Activated T-cell treated with anti-CD3 and anti-CD28 coated beads, Interleukin-2, amount 50 U/mL, for 4 hours (primary cell): Measurements from ENCODE around the gene RASGRP1. TPM values are rescaled to one million over a fixed set of nuclear protein-coding genes. Genes with fewer than 3 reads are reported as not detected.
"Not testable (repeated sequence)": the region's sequence is repeated elsewhere in the genome, so short reads cannot be mapped to it uniquely, and the experiment has no call there.

Experiments used
- ATAC-seq, 2 donors: fragments of 200-7000 bp; cut with Tn5 transposase; one replicate each; pipeline ENCODE4 v1.10.0; 2021
- DNase-seq: peaks from one replicate; pipeline ENCODE4 v3.0.0-alpha.2; 2020
- H3K27me3 Mint-ChIP-seq: one replicate; pipeline ENCODE4 v1.8.0; 2021; ENCODE audit warnings: low read depth, mixed read lengths
- H3K36me3 Mint-ChIP-seq: one replicate; pipeline ENCODE4 v1.8.0; 2022; ENCODE audit warnings: mixed read lengths; ENCODE audit not compliant: insufficient read depth
- H3K4me1 Mint-ChIP-seq: one replicate; pipeline ENCODE4 v1.8.0; 2021; ENCODE audit warnings: low read depth, mixed read lengths
- H3K4me3 Mint-ChIP-seq: one replicate; pipeline ENCODE4 v1.8.0; 2021; ENCODE audit warnings: mild to moderate bottlenecking, moderate library complexity, mixed read lengths
- H3K9me3 Mint-ChIP-seq: one replicate; pipeline ENCODE4 v1.8.0; 2021; ENCODE audit warnings: mixed read lengths
- total RNA-seq, 3 donors: library from RNA; stranded (reverse); gene quantifications; one replicate each; pipeline ENCODE4 v1.2.1, GENCODE V29; 2021

Gene RASGRP1
- total RNA-seq, 3 donors from 2014 or later: 36.9 to 55.5 (median 47.6) TPM

DNA sequence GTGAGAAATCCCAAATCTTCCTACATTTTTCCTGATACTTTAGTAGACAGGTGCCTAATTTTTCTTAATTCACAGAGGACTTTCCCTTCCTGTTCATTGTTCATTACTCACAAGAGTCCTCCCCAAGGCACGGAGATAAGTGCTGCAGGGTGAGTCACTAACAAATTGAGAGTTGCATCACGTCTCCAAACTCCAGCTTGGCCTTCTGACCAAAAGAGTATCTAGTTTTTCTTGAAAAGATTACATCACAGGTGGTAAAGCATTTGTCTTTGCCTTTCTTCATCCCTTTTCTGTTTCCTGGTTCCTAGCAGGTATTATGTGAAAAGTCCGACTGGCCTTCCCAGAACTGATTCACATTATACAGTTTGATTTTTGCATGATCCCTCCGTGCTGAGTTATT, 24.9 kb upstream of the RASGRP1 start:
- no peak for DNase-seq
- ATAC-seq: peak; percentile 34 to 48
- Mint-ChIP-seq H3K4me3 (no peak overlapping the region), H3K27me3 (no peaks in the 10 kb centered on the region), H3K9me3 (no peaks in the 10 kb centered on the region), H3K36me3 (no peaks in the 10 kb centered on the region), H3K4me1 (peaks cover 32% of the 10 kb centered on the region)

DNA sequence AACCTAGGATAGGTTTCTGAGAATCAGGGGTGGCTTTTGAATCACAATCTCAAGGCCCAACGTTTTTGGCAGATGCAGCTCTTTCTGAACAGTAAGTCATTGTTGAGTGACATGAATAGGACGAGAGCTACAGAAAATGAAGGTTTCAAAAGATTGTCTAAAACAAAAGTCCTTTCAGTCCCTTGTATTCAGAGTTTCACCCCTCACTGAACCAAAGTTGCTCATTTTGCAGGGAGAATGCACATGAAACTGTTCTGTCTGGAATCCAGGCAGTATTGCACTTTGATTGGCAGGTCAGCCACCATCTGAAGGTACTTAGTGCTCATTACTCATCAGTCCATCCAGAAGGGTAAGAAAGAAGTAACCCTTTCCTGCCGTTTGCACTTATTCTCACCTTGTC, 24.1 kb upstream of the RASGRP1 start:
- no peaks in the 10 kb centered on the region for H3K9me3 Mint-ChIP-seq
- no peak overlapping the region for H3K4me3 Mint-ChIP-seq
- no peaks in the 10 kb centered on the region for H3K27me3 Mint-ChIP-seq
- H3K36me3 Mint-ChIP-seq: no peaks in the 10 kb centered on the region
- DNase-seq: no peak
- H3K4me1 Mint-ChIP-seq: peaks cover 32% of the 10 kb centered on the region
- no peak for ATAC-seq

DNA sequence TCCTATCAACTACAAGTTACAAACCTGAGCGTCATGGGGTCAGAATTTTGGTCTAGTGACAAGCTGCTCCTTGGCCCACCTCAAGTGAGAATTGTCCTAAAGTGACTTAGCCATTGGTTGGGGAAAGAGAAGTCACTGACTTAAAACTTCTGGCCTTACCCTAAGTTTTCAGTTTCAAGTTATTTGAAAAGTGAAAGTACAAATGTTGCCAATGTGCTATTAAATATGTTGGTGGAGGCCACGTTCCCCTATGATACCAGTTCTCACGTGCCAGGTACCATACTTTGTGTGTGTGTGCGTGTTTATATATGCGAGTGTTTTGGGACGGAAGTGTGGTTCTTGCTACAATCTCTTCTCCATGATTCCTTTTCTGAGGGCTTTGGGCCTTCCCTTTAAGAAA, 22.6 kb upstream of the RASGRP1 start:
- no peak for DNase-seq
- ATAC-seq: peak; percentile 59 to 67
- no peak overlapping the region for H3K4me3 Mint-ChIP-seq

DNA sequence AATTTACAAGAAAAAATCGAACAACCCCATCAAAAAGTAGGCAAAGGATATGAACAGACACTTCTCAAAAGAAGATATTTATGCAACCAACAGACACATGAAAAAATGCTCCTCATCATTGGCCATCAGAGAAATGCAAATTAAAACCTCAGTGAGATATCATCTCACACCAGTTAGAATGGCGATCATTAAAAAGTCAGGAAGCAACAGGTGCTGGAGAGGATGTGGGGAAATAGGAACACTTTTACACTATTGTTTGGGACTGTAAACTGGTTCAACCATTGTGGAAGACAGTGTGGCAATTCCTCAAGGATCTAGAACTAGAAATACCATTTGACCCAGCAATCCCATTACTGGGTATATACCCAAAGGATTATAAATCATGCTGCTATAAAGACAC, 21.4 kb upstream of the RASGRP1 start:
- H3K4me3 Mint-ChIP-seq, DNase-seq, H3K27me3 Mint-ChIP-seq, H3K36me3 Mint-ChIP-seq, ATAC-seq, H3K9me3 Mint-ChIP-seq: not testable (repeated sequence)
- peaks cover 32% of the 10 kb centered on the region for H3K4me1 Mint-ChIP-seq

More for the DNA sequence above, 22.6 kb upstream of the RASGRP1 start:
- no peaks in the 10 kb centered on the region for H3K9me3 Mint-ChIP-seq
- peaks cover under 1% of the 10 kb centered on the region for H3K36me3 Mint-ChIP-seq
- H3K4me1 Mint-ChIP-seq: peaks cover 32% of the 10 kb centered on the region
- H3K27me3 Mint-ChIP-seq: no peaks in the 10 kb centered on the region

DNA sequence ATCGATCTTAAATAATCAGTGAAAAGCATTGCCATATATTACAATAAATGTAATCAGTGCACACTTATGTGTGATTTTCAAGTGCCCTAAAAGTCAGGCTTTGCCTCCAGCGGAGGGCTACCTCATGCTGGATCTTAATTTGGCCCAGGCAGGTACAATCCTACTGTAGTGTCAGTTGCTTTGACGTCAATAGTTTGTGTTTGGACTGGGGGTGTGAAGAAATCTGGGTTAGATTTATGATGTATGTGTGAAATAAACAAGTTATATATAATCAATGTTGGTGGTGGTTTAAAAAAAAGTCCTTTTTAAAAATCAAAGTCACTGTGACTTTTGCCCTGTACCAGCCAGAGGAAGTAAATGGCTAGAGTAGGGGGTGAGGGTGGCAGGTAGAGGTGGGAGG, 14.0 kb upstream of the RASGRP1 start:
- Mint-ChIP-seq H3K4me3 (no peak overlapping the region), H3K27me3 (no peaks in the 10 kb centered on the region), H3K4me1 (peaks cover 32% of the 10 kb centered on the region), H3K36me3 (peaks cover 5% of the 10 kb centered on the region), H3K9me3 (peaks cover 6% of the 10 kb centered on the region)
- DNase-seq (no peak), ATAC-seq (no peak)

DNA sequence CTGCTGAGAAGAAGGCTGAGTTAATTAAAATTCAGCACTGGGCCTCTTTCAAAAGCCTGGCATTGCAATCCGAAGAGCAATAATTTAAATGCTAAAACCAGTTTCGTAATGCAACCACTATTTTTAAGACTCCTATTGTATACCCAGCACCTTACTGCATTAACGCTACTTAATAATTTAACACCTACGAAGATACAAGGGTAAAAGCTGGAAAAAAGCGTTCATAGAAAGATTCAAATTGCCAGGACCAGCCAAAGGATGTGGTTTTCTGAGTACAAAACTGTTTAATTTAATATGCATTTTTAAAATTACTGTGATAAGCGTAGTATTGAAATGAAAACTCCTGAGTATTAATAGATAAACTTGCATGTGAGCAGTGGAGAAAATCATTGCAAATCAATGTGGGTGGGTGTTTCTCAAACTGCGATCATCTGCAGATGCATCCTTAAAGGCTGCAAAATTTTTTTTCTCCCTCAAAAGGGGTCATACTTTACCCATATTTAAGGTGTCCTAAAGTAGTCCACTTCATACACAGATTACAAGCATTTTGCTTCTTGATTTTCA, 12.9 kb upstream of the RASGRP1 start:
- peaks cover 6% of the 10 kb centered on the region for H3K9me3 Mint-ChIP-seq
- no peaks in the 10 kb centered on the region for H3K27me3 Mint-ChIP-seq
- DNase-seq (no peak), ATAC-seq (peak; percentile 34 to 59)
- peak overlapping the region; percentile 8 for H3K4me3 Mint-ChIP-seq
- H3K4me1 Mint-ChIP-seq: peaks cover 32% of the 10 kb centered on the region
- H3K36me3 Mint-ChIP-seq: peaks cover 5% of the 10 kb centered on the region

DNA sequence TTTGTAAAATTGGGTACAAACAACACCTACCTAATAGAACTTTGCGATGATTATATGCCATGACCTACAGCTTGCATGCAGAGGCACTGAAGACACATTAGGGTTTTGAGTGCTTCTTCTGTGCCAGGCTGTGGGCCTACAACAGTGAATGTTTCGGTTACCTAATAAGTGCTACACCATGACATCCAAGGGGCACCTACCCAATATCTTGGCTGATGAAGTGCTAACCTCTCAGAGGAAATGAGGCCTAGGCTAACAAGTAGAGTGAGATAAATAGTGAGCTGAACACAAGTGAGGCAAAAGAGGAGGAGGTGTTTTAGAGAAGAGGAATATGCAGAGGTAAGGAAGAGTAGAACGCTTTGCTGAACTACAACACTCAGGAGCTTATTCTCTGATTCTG, 12.2 kb upstream of the RASGRP1 start:
- Mint-ChIP-seq H3K36me3 (peaks cover under 1% of the 10 kb centered on the region), H3K4me3 (no peak overlapping the region), H3K9me3 (peaks cover 5% of the 10 kb centered on the region), H3K27me3 (no peaks in the 10 kb centered on the region), H3K4me1 (peaks cover 32% of the 10 kb centered on the region)
- no peak for DNase-seq
- no peak for ATAC-seq

DNA sequence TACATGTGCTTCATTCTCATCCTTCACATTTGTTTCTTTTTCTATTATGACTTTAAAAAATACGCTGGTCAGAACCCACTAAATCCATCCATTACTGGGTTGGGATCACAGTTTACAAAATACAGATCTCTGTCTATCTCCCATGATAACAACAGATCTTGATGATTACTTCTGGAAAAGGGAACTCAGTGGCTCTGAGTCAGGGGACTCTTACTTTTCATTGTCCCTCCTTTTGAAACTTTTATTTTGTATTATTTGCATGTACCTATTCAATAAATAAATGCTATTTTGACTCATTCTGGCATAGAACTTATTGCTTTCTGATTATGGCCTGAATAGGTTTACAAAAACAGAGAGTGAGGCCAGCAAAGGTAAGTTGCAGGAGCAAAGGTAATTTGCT, 11.6 kb upstream of the RASGRP1 start:
- H3K27me3 Mint-ChIP-seq: no peaks in the 10 kb centered on the region
- ATAC-seq (no peak), DNase-seq (no peak)
- H3K9me3 Mint-ChIP-seq: peaks cover 3% of the 10 kb centered on the region
- no peak overlapping the region for H3K4me3 Mint-ChIP-seq
- H3K4me1 Mint-ChIP-seq: peaks cover 32% of the 10 kb centered on the region
- no peaks in the 10 kb centered on the region for H3K36me3 Mint-ChIP-seq

DNA sequence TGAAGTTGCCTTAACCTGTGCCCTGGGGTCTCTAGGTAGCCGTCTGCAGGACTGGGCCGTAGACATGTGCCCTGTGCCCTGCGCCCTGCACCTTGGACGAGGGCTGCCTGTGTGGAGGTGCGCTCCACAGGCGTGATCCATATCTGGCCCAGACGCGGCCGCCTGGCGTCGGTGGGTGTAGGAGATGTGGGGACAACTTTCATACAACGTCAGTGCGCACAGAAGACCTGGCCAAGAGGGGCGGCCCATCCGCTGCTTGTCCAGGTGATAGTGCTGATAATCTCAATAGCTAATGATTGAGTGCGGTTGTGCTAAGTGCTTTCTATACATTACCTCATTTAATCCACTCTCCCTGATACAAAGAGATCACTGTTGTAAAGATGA, 665 bp upstream of the RASGRP1 start:
- ATAC-seq (no peak), DNase-seq (no peak)
- peaks cover 55% of the 10 kb centered on the region for H3K4me1 Mint-ChIP-seq
- H3K27me3 Mint-ChIP-seq: no peaks in the 10 kb centered on the region
- H3K36me3 Mint-ChIP-seq: peaks cover 22% of the 10 kb centered on the region
- H3K9me3 Mint-ChIP-seq: no peaks in the 10 kb centered on the region
- H3K4me3 Mint-ChIP-seq: peak overlapping the region; percentile 84

DNA sequence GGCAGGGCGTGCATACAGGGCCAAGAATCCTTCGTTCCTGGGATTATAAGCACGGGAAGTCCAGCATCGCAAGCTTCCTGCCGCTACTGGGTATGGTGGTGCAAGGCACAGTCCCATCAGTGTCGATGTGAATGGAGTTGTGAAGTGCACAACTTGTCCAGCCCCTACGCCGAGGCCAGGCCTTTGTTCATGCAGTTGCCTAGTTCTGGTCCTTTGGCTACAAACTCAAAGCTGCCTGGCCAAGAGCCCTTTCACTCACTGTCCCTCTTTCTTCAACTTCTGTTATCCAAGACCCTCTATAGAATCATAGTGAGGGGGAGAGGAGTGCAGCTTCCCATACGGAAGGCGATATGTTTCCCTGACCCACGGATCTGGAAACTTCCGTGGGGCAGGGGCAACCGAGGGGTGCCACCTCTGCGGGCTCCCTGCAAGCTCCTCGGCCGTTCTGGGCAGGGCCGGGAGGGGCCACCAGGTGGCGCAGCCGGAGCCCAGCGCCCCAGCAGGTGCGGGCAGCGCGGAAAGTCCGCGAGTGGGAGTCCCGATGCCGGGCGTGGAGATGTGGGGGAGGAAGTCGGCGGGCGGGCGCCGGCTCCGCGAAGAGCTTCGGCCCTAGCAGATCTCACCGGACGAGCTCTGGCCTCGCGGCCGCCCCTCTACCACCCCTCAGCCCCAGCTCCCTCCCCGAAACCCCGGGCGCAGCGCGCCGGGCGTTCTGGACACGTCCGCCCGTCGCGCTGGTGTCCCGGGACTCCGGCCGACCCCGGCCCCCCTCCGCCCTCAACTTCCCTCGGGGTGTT, 693 bp downstream of the RASGRP1 start:
- Mint-ChIP-seq H3K9me3 (no peaks in the 10 kb centered on the region), H3K4me3 (peak overlapping the region; percentile 96), H3K4me1 (peaks cover 68% of the 10 kb centered on the region), H3K27me3 (no peaks in the 10 kb centered on the region), H3K36me3 (peaks cover 34% of the 10 kb centered on the region)
- ATAC-seq (peak; percentile 70), DNase-seq (peak; percentile 90)

DNA sequence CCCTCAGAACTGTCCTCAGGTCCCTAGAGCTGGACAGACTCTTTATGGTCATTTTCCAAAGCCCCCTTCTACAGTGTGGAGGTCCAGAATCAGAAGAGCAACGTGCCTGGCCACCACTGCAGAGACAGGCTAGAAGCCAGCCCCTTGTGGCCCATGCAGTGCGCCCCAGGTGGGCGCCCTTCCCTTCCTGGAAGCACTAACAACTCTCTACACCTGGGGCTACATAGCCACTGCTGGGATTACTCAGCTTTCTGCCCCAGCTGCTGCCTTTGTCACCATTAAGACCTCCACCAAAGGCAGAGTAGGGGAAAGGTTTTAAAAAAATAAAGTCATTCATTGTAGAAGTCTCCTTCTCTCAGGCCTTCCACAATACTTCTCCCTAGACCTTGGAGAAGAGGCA, 2.3 kb downstream of the RASGRP1 start:
- Mint-ChIP-seq H3K36me3 (peaks cover 47% of the 10 kb centered on the region), H3K27me3 (no peaks in the 10 kb centered on the region), H3K4me3 (peak overlapping the region; percentile 96), H3K4me1 (peaks cover 84% of the 10 kb centered on the region), H3K9me3 (no peaks in the 10 kb centered on the region)
- ATAC-seq (no peak), DNase-seq (no peak)

DNA sequence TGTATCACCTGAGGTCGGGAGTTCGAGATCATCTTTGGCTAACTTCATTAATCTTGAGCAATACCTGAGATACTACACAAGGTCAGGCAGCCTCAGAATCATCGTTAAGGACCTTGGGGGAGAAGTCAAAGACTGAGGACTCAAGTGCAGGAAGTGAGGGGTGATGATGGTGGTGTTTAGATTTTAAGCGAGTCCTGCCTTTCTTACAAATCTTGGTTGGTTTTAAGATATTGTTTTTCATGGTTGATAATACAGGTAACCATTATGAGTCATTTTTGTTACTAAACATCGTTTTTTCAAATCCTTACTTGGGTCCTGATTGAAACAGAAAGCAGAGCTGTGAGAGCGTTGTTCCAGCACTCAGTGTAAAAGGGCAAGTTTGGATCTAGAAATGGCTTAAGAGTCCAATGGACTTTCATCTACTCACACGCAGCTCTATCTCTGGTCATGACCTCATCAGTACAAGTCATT, 4.1 kb downstream of the RASGRP1 start:
- Mint-ChIP-seq H3K27me3 (no peaks in the 10 kb centered on the region), H3K36me3 (peaks cover 54% of the 10 kb centered on the region), H3K9me3 (no peaks in the 10 kb centered on the region), H3K4me1 (peaks cover 86% of the 10 kb centered on the region), H3K4me3 (peak overlapping the region; percentile 96)
- ATAC-seq (peak; percentile 19 to 24), DNase-seq (no peak)

DNA sequence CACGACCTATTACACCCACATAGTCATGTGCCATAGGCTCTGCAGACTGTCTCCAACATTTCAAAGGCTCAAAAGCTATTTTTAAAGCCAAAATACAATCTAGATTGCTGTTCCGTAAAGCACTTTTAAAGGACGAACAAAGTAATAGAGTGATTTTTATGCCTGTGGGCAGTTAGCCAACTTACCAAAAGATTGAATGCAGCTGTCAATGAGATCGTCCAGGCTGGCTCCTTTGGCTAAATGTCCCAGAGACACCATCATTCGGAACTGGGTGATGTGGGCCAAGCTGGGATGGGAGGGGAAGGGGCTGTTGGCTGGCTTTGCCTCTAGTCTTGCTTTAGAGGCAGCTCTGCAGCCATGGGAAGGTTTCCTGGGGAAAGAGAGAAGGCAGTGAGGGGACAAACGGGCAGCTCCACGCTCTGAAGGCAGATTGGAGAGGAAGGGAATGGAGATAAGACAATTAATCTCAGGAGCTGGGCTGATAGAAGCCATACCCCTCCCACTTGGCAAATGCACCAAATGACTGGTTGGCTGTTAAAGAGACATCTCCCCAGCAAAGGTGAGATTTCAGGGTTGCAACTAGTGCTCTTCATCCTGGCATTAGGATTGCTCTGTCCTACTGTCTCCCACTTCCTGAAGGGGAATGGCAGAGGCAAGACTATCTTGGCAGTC, 4.8 kb downstream of the RASGRP1 start:
- H3K4me1 Mint-ChIP-seq: peaks cover 89% of the 10 kb centered on the region
- ATAC-seq: no peak
- no peaks in the 10 kb centered on the region for H3K27me3 Mint-ChIP-seq
- DNase-seq: no peak
- no peaks in the 10 kb centered on the region for H3K9me3 Mint-ChIP-seq
- H3K4me3 Mint-ChIP-seq: peak overlapping the region; percentile 96
- peaks cover 61% of the 10 kb centered on the region for H3K36me3 Mint-ChIP-seq

DNA sequence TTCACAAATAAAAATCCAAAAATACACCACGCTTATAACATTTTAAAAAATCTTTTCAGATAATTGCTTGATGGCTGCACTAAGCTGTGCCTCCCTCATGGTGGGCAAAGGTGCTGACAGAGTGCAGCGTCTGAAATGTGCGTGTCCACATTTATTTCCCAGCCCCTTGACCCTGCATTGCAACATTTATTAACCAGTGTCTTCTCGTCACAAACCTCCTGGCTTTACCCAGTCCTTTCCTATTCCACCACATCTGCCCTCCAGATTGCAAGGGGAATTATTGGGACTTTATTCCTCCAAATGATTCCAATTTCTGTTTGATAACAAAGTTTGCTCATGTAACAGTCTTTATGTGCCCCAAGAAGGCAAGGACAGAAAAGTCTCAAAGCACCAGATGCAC, 5.5 kb downstream of the RASGRP1 start:
- no peak for ATAC-seq

More for the DNA sequence above, 5.5 kb downstream of the RASGRP1 start:
- H3K4me3 Mint-ChIP-seq: peak overlapping the region; percentile 96
- H3K36me3 Mint-ChIP-seq: peaks cover 61% of the 10 kb centered on the region
- H3K4me1 Mint-ChIP-seq: peaks cover 95% of the 10 kb centered on the region
- no peaks in the 10 kb centered on the region for H3K27me3 Mint-ChIP-seq
- DNase-seq: no peak
- no peaks in the 10 kb centered on the region for H3K9me3 Mint-ChIP-seq
